ENCODE data around the gene ZNF322.

DNA sequence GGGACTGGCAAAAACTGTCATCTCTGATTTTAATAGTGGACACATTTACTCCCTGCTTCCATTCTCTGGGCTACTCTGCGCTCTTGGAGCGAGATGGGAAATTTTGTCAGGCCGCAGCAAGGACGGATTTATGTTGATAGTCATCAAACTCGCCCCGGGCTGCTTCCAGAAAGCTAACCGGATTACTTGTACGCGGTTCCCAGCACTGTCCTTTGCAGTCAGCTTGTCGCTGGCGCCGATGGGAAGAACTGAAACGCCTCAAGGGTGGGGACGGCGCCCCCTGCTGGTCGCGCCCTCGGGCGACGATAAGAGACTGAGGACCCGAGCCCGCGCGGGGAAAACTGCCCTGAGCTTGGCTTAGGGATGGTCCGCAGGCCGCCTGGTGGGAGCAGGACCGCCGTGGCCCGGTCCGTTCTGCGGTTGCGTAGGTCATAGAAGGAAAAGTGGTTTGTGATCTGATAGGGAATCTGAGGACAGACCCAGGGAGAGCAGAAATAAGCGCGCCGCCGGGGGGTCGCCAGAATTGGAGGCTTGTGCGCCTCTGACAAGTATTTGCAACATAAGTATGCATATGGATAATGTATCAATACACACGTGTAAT, 63.8 kb downstream of the ZNF322 start:
- no peak for TF ChIP-seq POLR2A (IDR thresholded peaks at IDR 0.05; ENCODE audit: low read length)
- no peak for TF ChIP-seq GATA1 (IDR thresholded peaks at IDR 0.05; ENCODE audit: low read depth, low read length)

All from erythroblast (primary cell).